Neural progenitor cell (in vitro differentiated cells): ENCODE measurements around the gene ZMIZ1.

Experiments
- EZH2phosphoT487 ChIP-seq: fragments of 200-600 bp; sonication (generic); IDR thresholded peaks from 2 replicates; pipeline ENCODE4 v1.6.1; 2017; ENCODE audit warnings: antibody characterized with exemption
- TF ChIP-seq, protein P1 (sequence below): fragments of 200-600 bp; sonication (generic); IDR thresholded peaks from 2 replicates; pipeline ENCODE4 v1.5.1; 2017; ENCODE audit warnings: antibody characterized with exemption, mild to moderate bottlenecking

- no peak for TF ChIP-seq EZH2phosphoT487
- TF ChIP-seq, protein P1, sequence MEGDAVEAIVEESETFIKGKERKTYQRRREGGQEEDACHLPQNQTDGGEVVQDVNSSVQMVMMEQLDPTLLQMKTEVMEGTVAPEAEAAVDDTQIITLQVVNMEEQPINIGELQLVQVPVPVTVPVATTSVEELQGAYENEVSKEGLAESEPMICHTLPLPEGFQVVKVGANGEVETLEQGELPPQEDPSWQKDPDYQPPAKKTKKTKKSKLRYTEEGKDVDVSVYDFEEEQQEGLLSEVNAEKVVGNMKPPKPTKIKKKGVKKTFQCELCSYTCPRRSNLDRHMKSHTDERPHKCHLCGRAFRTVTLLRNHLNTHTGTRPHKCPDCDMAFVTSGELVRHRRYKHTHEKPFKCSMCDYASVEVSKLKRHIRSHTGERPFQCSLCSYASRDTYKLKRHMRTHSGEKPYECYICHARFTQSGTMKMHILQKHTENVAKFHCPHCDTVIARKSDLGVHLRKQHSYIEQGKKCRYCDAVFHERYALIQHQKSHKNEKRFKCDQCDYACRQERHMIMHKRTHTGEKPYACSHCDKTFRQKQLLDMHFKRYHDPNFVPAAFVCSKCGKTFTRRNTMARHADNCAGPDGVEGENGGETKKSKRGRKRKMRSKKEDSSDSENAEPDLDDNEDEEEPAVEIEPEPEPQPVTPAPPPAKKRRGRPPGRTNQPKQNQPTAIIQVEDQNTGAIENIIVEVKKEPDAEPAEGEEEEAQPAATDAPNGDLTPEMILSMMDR = no peak
Observed at GRCh38 chr10:79209831-79210230, 141.1 kb downstream of the ZMIZ1 start.
